ACC112 (cell line): ENCODE measurements around the gene C2orf81.
"Not testable (repeated sequence)": the region's sequence is repeated elsewhere in the genome, so short reads cannot be mapped to it uniquely, and the experiment has no call there.

Experiments used
- H2AFZ ChIP-seq: fragments of 200-600 bp; sonication (generic); one replicate; pipeline ENCODE4 v1.6.0; 2017; ENCODE audit warnings: antibody characterized with exemption, low read length; ENCODE audit not compliant: unreplicated experiment
- H3K27ac ChIP-seq: fragments of 200-600 bp; sonication (generic); 2 replicates; pipeline ENCODE4 v1.5.1; 2014; ENCODE audit warnings: low read depth, mild to moderate bottlenecking, antibody characterized with exemption, low read length, moderate library complexity
- H3K27me3 ChIP-seq: fragments of 200-600 bp; sonication (generic); 2 replicates; pipeline ENCODE4 v1.6.1; 2014; ENCODE audit warnings: mild to moderate bottlenecking, antibody characterized with exemption, low read length, moderate library complexity, mixed read lengths; ENCODE audit not compliant: insufficient read depth
- H3K36me3 ChIP-seq: fragments of 200-600 bp; sonication (generic); 2 replicates; pipeline ENCODE4 v1.6.1; 2016; ENCODE audit warnings: mild to moderate bottlenecking, antibody characterized with exemption, low read length, moderate library complexity, mixed read lengths; ENCODE audit not compliant: insufficient read depth
- H3K4me1 ChIP-seq: fragments of 200-600 bp; sonication (generic); one replicate; pipeline ENCODE4 v1.6.1; 2016; ENCODE audit warnings: low read length, mixed read lengths; ENCODE audit not compliant: insufficient read depth, unreplicated experiment, control insufficient read depth
- H3K4me3 ChIP-seq: fragments of 200-600 bp; sonication (generic); 2 replicates; pipeline ENCODE4 v1.5.1; 2014; ENCODE audit warnings: mild to moderate bottlenecking, low read depth, low read length
- H3K79me2 ChIP-seq: fragments of 200-600 bp; sonication (generic); one replicate; pipeline ENCODE4 v1.6.0; 2016; ENCODE audit warnings: low read length; ENCODE audit not compliant: control insufficient read depth, unreplicated experiment, insufficient read depth

Gene C2orf81

DNA sequence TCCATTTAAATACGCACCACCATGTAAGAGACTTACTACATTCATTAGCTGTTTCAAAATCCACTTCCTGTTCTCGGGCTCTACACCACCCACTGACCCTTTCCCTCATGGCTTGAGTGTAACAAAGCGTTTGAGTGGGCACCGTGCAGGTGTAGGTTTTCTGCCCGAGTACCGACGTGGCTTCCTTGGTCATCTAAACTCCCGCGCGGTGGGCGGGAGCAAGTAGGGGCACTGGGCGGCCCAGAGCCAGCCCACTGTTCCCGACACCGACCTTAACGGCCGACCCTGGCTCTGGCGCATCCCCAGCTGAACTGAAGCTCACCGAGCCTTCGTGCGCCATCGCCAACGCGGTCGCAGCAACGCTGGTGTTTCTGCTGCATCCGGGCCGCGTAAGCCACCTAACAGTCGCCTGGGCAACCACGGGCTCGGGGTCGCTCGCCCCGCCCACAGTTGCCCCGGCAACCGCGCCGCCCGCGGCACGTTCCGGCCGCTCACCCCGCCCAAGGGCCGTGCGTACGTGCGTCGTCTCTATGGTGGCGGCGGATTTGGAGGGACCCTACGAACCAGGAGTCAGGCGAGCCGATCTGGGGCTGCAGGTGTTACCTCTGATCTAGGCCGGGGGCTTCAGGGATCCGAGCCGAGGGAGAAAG is at the start of gene C2orf81, which contains the start of gene WDR54:
TSS of gene C2orf81 (minus strand) at position 399 of the 650 bp plus-strand sequence. CDS start at position 340, 59 bp downstream.
TSS of gene WDR54 (plus strand) at position 510 of the 650 bp plus-strand sequence. CDS start 424 bp downstream, outside the sequence.
- peak within 1 kb of the TSS; percentile 82 for H3K27ac ChIP-seq

GRCh38 chr2:74470742-74471141 is 49.3 kb upstream of the C2orf81 start:
- H3K27me3 ChIP-seq, H3K4me1 ChIP-seq, H3K27ac ChIP-seq, H3K36me3 ChIP-seq, H3K4me3 ChIP-seq, H2AFZ ChIP-seq: not testable (repeated sequence)
- peaks cover 11% of the 10 kb centered on the region for H3K79me2 ChIP-seq

More for the DNA sequence above, at the start of gene C2orf81, which contains the start of gene WDR54:
- Histone ChIP-seq H3K27me3 (no peaks in the 10 kb centered on the region), H2AFZ (peak within 1 kb of the TSS; percentile 79), H3K4me1 (peaks cover 3% of the 10 kb centered on the region), H3K79me2 (no peaks in the 10 kb centered on the region), H3K36me3 (peaks cover 4% of the 10 kb centered on the region; the same call in 1 of the 2 replicates), H3K4me3 (peak within 1 kb of the TSS; percentile 92)

DNA sequence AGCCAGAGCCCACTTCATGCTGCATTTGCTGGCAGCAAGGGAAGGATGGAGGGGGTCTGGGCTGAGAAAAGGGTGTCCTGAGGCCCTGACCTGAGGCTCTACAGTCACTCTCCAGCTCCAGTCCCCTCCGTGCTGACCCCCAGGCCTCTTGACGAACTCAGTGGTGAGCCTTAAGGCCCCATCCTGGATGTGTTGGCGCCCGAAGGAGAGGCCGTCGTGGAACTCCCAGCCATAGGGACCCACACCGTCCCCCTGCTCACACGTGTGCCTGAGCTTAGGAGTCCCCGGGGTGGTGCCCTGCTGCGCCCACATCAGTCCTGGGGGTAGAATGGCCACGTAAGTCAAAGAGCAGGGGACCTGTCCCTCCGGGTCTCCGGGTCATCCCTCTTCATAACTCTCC is 43.0 kb upstream of the C2orf81 start:
- Histone ChIP-seq H2AFZ (peak overlapping the region; percentile 98), H3K36me3 (no peaks in the 10 kb centered on the region), H3K79me2 (peaks cover 21% of the 10 kb centered on the region), H3K27ac (peak overlapping the region; percentile 70; the same call in 1 of the 2 replicates), H3K4me3 (peak overlapping the region; percentile 95), H3K27me3 (no peaks in the 10 kb centered on the region), H3K4me1 (no peaks in the 10 kb centered on the region)

- H3K4me1 ChIP-seq: no peaks in the 10 kb centered on the region
- H3K27me3 ChIP-seq: no peaks in the 10 kb centered on the region
- H2AFZ ChIP-seq: no peak overlapping the region
- H3K27ac ChIP-seq: no peak overlapping the region
- no peaks in the 10 kb centered on the region for H3K36me3 ChIP-seq
- H3K79me2 ChIP-seq: peaks cover 26% of the 10 kb centered on the region
- no peak overlapping the region for H3K4me3 ChIP-seq
Observed at GRCh38 chr2:74462786-74463105, 41.3 kb upstream of the C2orf81 start.

DNA sequence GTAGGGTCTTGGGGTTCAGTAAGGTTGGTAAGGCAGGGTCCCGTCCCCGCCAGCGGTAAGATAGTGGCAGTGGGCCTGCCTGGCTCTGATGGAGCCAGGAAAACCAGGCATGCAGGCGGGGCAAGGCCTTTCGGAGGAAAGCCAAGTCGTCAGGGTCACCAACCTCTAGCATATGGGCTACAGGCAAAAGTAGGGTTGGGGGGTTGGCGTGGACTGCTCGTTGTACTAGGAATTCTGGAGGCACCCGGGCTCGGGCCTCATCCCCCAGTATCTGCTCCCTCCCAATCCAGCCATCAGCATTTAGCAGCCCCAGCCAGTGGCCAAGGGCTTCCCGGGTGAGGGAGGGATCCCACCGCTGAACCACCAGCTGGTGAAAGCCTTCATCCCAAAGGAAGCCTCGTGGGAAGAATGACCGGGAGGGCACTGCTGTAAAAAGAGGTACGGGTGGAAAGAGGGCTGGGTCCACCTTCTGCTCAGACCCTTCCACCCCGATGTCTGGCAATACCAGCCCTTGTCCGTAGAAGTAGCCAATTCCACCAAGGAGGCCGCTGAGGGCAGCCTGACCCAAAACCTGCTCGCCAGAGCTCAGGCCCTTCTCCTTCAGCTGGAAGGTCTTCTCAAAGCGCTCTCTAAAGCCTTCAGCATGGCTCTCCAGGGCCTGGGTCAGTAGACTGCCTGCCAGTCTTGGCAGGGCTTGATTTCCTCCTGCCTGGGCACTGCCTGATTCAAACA is 40.8 kb upstream of the C2orf81 start:
- H3K27ac ChIP-seq: no peak overlapping the region
- peaks cover 26% of the 10 kb centered on the region for H3K79me2 ChIP-seq
- H2AFZ ChIP-seq: no peak overlapping the region
- no peaks in the 10 kb centered on the region for H3K27me3 ChIP-seq
- no peak overlapping the region for H3K4me3 ChIP-seq
- no peaks in the 10 kb centered on the region for H3K4me1 ChIP-seq
- no peaks in the 10 kb centered on the region for H3K36me3 ChIP-seq

- no peak overlapping the region for H3K27ac ChIP-seq
- no peaks in the 10 kb centered on the region for H3K27me3 ChIP-seq
- no peaks in the 10 kb centered on the region for H3K36me3 ChIP-seq
- peaks cover 26% of the 10 kb centered on the region for H3K79me2 ChIP-seq
- H2AFZ ChIP-seq: no peak overlapping the region
- H3K4me3 ChIP-seq: no peak overlapping the region
- peaks cover 5% of the 10 kb centered on the region for H3K4me1 ChIP-seq
Observed at GRCh38 chr2:74461187-74462053, 40.0 kb upstream of the C2orf81 start.

DNA sequence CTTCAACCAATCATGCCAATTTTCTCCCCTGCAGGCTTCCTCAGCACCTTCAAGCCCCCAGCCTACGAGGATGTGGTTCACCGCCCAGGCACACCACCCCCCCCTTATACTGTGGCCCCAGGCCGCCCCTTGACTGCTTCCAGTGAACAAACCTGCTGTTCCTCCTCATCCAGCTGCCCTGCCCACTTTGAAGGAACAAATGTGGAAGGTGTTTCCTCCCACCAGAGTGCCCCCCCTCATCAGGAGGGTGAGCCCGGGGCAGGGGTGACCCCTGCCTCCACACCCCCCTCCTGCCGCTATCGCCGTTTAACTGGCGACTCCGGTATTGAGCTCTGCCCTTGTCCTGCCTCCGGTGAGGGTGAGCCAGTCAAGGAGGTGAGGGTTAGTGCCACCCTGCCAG is 38.8 kb upstream of the C2orf81 start:
- H3K4me1 ChIP-seq: peaks cover 17% of the 10 kb centered on the region
- H3K27ac ChIP-seq, H3K4me3 ChIP-seq, H3K27me3 ChIP-seq, H2AFZ ChIP-seq, H3K36me3 ChIP-seq: not testable (repeated sequence)
- peaks cover 29% of the 10 kb centered on the region for H3K79me2 ChIP-seq

GRCh38 chr2:74459503-74460118 is 38.2 kb upstream of the C2orf81 start:
- H3K27ac ChIP-seq, H3K36me3 ChIP-seq, H3K27me3 ChIP-seq, H2AFZ ChIP-seq: not testable (repeated sequence)
- Histone ChIP-seq H3K4me3 (peak overlapping the region; percentile 91), H3K4me1 (peaks cover 17% of the 10 kb centered on the region), H3K79me2 (peaks cover 24% of the 10 kb centered on the region)

DNA sequence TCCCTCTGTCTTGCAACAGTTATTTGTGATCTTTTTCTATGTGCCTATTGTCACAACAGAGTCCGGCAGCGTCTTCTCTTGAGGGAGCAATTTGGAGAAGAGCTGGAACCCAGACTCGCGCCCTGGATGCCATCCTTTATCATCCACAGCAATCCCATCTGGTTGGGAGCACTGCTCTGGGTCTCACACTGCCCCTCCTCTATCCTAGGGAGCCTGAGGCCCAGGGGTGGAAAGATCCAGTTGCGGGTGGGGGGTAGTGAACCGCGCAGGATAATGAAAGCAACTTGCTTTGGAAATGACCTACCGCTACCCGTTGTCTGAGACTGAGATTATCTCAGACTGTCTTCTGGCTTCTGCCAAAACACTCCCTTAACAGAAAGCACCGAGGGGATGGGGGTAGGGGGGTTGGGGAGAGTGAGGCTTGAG is 37.5 kb upstream of the C2orf81 start:
- Histone ChIP-seq H3K4me3 (peak overlapping the region; percentile 91), H2AFZ (no peak overlapping the region), H3K4me1 (peaks cover 20% of the 10 kb centered on the region), H3K27me3 (no peaks in the 10 kb centered on the region), H3K27ac (peak overlapping the region; percentile 17; the same call in 1 of the 2 replicates), H3K36me3 (no peaks in the 10 kb centered on the region), H3K79me2 (peaks cover 17% of the 10 kb centered on the region)
